Activated B cell treated with CpG ODN at 0.5 μM for 24 hours (primary cell): ENCODE results near the gene LPCAT2. TPM values are rescaled to one million over a fixed set of nuclear protein-coding genes. Genes with fewer than 3 reads are reported as not detected.

Experiments
- ATAC-seq: fragments of 200-7000 bp; cut with Tn5 transposase; one replicate; pipeline ENCODE4 v1.10.0; 2021; ENCODE audit warnings: low read depth, mild to moderate bottlenecking, moderate library complexity
- CTCF ChIA-PET: fragments of 350-600 bp; sonication (Branson Sonifier 250); formaldehyde crosslinking; loops from one replicate; lab custom pipeline; 2021; ENCODE audit warnings: antibody characterized with exemption; lab: Charles Lee
- POLR2A ChIA-PET: fragments of 350-600 bp; sonication (Branson Sonifier 250); formaldehyde crosslinking; loops from one replicate; lab custom pipeline; 2021; ENCODE audit warnings: antibody characterized with exemption; lab: Charles Lee
- DNase-seq: peaks from one replicate; pipeline ENCODE4 v3.0.0; 2022
- H3K27ac Mint-ChIP-seq: one replicate; pipeline ENCODE4 v1.8.0; 2020; ENCODE audit warnings: mixed read lengths
- H3K27me3 Mint-ChIP-seq: one replicate; pipeline ENCODE4 v1.8.0; 2021; ENCODE audit warnings: mixed read lengths
- H3K36me3 Mint-ChIP-seq: one replicate; pipeline ENCODE4 v1.8.0; 2021; ENCODE audit warnings: low read depth, mixed read lengths
- H3K4me1 Mint-ChIP-seq: one replicate; pipeline ENCODE4 v1.8.0; 2021; ENCODE audit warnings: mixed read lengths
- H3K4me3 Mint-ChIP-seq: one replicate; pipeline ENCODE4 v1.8.0; 2020; ENCODE audit warnings: mild to moderate bottlenecking, mixed read lengths
- H3K9me3 Mint-ChIP-seq: one replicate; pipeline ENCODE4 v1.8.0; 2020; ENCODE audit warnings: mixed read lengths
- intact Hi-C: fragments of 100-400 bp; cut with micrococcal nuclease; formaldehyde crosslinking; loops from one replicate; pipeline ENCODE4 v1.15.1; 2024
- total RNA-seq: library from RNA; stranded (reverse); gene quantifications from 2 replicates; pipeline ENCODE4 v1.2.3, GENCODE V29; 2022
- TF ChIP-seq, protein P1 (sequence below): fragments of 200-600 bp; IDR thresholded peaks from one replicate; pipeline ENCODE4 v1.8.0; 2022; ENCODE audit warnings: antibody characterized with exemption, mild to moderate bottlenecking

The LPCAT2 gene
- total RNA-seq, 1 donor from 2014 or later = 0.04 TPM

DNA sequence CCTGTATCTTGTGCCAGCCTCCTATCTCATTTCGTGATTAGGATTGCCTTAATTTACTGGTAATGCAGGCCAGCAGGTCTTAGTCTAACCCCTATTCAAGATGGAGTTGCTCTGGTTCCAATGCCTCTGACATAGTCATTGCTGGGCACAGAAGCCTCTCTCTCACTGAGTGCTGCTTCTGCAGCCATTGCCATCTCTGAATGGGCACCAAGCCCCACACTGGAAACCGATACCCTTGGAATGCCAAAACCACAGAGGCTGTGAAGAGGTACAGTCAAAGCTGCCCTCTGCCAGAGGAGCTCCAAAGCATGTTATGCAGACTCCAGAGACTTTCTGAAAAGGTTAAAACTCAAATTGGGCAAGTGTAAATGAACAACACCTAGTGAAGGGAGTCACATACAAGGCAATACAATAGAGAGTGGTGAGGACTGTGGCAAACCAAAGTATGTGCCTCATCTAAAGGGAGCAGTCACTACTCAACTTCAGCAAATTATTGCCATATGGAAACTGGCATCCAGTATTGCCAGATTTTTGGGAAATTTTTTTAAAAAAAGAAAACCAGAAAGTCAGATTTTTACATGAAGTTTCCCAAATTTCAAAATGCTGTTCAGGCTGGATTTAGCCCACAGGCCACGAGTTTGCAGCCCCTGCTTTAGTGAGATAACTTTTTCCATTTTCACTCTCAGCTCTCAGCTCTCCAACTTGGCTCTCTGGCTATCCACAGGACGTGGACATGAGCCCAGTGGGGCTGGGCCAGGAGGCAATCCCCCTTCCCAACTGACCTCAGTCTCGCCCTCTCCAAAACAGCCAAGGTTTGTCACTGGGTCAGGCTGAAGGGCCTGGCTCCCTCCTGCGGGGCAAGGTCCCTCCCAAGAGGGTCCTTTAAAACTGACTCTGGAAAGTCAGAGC, 32.0 kb upstream of the LPCAT2 start:
- ATAC-seq (no peak), DNase-seq (no peak)
- H3K9me3 Mint-ChIP-seq = no peaks in the 10 kb centered on the region
- ChIA-PET POLR2A (no interaction called here), CTCF (no interaction called here)
- no peak overlapping the region for H3K27ac Mint-ChIP-seq
- no peak overlapping the region for H3K4me3 Mint-ChIP-seq
- no peaks in the 10 kb centered on the region for H3K36me3 Mint-ChIP-seq
- H3K4me1 Mint-ChIP-seq = no peaks in the 10 kb centered on the region
- intact Hi-C loops = no loop called here
- TF ChIP-seq, protein P1, sequence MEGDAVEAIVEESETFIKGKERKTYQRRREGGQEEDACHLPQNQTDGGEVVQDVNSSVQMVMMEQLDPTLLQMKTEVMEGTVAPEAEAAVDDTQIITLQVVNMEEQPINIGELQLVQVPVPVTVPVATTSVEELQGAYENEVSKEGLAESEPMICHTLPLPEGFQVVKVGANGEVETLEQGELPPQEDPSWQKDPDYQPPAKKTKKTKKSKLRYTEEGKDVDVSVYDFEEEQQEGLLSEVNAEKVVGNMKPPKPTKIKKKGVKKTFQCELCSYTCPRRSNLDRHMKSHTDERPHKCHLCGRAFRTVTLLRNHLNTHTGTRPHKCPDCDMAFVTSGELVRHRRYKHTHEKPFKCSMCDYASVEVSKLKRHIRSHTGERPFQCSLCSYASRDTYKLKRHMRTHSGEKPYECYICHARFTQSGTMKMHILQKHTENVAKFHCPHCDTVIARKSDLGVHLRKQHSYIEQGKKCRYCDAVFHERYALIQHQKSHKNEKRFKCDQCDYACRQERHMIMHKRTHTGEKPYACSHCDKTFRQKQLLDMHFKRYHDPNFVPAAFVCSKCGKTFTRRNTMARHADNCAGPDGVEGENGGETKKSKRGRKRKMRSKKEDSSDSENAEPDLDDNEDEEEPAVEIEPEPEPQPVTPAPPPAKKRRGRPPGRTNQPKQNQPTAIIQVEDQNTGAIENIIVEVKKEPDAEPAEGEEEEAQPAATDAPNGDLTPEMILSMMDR = no peak
- H3K27me3 Mint-ChIP-seq = peaks cover 36% of the 10 kb centered on the region

DNA sequence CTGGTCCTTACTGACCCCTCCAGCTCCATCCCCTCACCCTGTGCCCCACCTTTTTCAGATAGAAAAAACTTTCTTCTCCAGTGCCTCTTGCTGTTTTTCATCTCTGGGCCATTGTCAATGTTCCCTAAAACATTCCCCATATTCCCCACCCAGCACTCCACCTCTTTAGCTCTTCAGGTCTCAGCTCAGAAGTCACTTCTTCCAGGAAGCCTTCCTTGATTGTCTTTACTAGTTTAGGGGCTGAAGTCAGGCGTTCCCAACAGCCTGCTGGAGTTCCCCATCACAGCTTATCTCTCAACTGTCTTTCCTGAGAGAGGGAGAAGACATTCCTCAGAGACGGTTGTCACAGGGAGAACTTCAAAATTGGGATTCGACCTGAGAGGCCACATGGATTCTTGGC, 31.1 kb upstream of the LPCAT2 start:
- ChIA-PET CTCF (no interaction called here), POLR2A (no interaction called here)
- Mint-ChIP-seq H3K27ac (no peak overlapping the region), H3K4me3 (no peak overlapping the region), H3K36me3 (no peaks in the 10 kb centered on the region), H3K9me3 (no peaks in the 10 kb centered on the region), H3K27me3 (peaks cover 36% of the 10 kb centered on the region), H3K4me1 (no peaks in the 10 kb centered on the region)
- intact Hi-C loops = no loop called here
- DNase-seq (no peak), ATAC-seq (no peak)
- TF ChIP-seq, protein P1 = no peak

DNA sequence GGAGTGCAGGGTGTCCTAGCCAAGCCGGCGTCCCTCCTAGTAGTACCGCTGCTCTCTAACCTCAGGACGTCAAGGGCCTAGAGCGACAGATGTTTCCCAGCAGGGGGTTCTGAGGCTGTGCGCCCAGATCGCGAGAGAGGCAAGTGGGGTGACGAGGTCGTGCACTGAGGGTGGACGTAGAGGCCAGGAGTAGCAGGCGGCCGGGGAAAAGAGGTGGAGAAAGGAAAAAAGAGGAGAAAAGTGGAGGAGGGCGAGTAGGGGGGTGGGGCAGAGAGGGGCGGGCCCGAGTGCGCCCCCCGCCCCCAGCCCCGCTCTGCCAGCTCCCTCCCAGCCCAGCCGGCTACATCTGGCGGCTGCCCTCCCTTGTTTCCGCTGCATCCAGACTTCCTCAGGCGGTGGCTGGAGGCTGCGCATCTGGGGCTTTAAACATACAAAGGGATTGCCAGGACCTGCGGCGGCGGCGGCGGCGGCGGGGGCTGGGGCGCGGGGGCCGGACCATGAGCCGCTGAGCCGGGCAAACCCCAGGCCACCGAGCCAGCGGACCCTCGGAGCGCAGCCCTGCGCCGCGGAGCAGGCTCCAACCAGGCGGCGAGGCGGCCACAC, 29.9 kb upstream of the LPCAT2 start, which contains the start of gene MMP2:
MMP2 (plus strand) TSS at position 372 of the 603 bp plus-strand sequence. CDS start 282 bp downstream, outside the sequence.
- Mint-ChIP-seq H3K36me3 (no peaks in the 10 kb centered on the region), H3K4me1 (no peaks in the 10 kb centered on the region), H3K4me3 (no peak within 1 kb of the TSS), H3K9me3 (no peaks in the 10 kb centered on the region), H3K27ac (no peak within 1 kb of the TSS), H3K27me3 (peaks cover 36% of the 10 kb centered on the region)
- ChIA-PET CTCF (no interaction called here), POLR2A (no interaction called here)
- ATAC-seq (no peak), DNase-seq (no peak)
- intact Hi-C loops = no loop called here
- TF ChIP-seq, protein P1 = no peak

DNA sequence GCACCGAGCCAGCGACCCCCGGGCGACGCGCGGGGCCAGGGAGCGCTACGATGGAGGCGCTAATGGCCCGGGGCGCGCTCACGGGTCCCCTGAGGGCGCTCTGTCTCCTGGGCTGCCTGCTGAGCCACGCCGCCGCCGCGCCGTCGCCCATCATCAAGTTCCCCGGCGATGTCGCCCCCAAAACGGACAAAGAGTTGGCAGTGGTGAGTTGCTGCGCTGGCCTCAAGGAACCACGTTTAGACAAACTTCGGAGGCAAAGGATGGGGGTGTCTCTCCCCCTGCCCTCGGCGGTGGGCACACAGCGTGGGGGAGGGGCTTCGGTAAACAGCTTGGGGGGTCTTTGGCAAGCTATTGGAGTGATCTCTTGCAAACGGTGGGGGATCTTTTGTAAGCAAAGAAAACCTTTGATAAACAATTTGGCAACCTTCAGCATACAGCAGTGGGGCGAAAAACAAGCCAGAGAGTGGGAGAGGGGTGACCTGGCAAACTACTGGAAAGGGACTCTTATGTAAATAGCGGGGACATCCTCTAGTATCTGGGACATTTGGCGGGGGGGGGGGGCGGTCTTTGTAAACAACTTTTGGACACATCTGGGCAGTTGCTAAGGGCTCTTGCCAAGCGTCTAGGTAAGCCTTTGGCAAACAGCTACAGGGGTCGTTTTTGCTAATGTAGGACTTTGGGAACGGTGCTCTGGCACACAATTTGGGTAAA, 29.3 kb upstream of the LPCAT2 start:
- intact Hi-C loops = no loop called here
- DNase-seq (no peak), ATAC-seq (no peak)
- POLR2A ChIA-PET = no interaction called here
- Mint-ChIP-seq H3K9me3 (no peaks in the 10 kb centered on the region), H3K4me3 (no peak overlapping the region), H3K27me3 (peaks cover 36% of the 10 kb centered on the region), H3K4me1 (no peaks in the 10 kb centered on the region), H3K27ac (no peak overlapping the region), H3K36me3 (no peaks in the 10 kb centered on the region)
- CTCF ChIA-PET = no interaction called here
- TF ChIP-seq, protein P1 = no peak

DNA sequence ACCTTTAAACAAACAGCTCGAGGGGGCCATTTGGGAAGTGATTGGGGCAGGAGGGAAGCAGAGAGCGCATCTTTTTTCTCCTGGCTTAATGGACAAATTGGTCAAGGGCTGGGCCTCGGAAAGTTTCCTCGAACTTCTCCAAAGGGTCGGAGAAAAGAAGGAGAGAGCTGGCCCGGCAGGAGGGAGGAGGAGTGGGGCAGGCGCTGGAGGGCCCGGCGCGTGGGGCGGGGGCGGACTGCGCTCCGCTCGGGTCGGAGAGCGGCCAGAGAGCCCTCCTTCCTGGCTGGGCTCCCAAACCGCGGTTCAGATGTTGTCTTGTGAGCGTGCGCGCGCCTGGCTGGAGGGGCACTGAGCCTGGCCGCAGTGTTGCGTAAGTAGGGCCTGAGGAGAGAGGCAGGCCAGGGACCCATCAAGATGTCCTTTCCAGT, 28.6 kb upstream of the LPCAT2 start:
- Mint-ChIP-seq H3K9me3 (no peaks in the 10 kb centered on the region), H3K4me1 (no peaks in the 10 kb centered on the region), H3K27me3 (peaks cover 36% of the 10 kb centered on the region), H3K27ac (no peak overlapping the region), H3K36me3 (no peaks in the 10 kb centered on the region), H3K4me3 (no peak overlapping the region)
- ChIA-PET CTCF (no interaction called here), POLR2A (no interaction called here)
- TF ChIP-seq, protein P1 = no peak
- intact Hi-C loops = no loop called here
- ATAC-seq (no peak), DNase-seq (no peak)
